Fibroblast of villous mesenchyme (primary cell): ENCODE data around the gene MUC20. TPM values are rescaled to one million over a fixed set of nuclear protein-coding genes. Genes with fewer than 3 reads are reported as not detected.
"Not testable (repeated sequence)": the region's sequence is repeated elsewhere in the genome, so short reads cannot be mapped to it uniquely, and the experiment has no call there.

Experiments
- DNase-seq: peaks from one replicate; pipeline ENCODE4 v3.0.0-alpha.2; 2010; ENCODE audit warnings: low read depth
- H3K4me3 ChIP-seq: 2 replicates; pipeline ENCODE4 v1.5.1; 2011; ENCODE audit warnings: low read depth, mild to moderate bottlenecking, low read length
- total RNA-seq: library from RNA; depleted of rRNA; stranded (reverse); fragments of >200 nt; gene quantifications from 2 replicates; pipeline ENCODE4 v1.2.3, GENCODE V29; 2012

MUC20 gene
- total RNA-seq: 0.32 and 0.43 TPM in 2 replicates

- H3K4me3 ChIP-seq, DNase-seq: not testable (repeated sequence)
Observed at GRCh38 chr3:195720831-195721506, at the start of gene MUC20. Gene MUC20, plus strand, starts transcription at chr3:195720978. Its CDS starts 30 bp downstream, at chr3:195721008.

- H3K4me3 ChIP-seq, DNase-seq: not testable (repeated sequence)
Observed at GRCh38 chr3:195671283-195671682, 49.5 kb upstream of the MUC20 start.

GRCh38 chr3:195673711-195674110, 47.1 kb upstream of the MUC20 start:
- H3K4me3 ChIP-seq, DNase-seq: not testable (repeated sequence)

- not testable (repeated sequence) for H3K4me3 ChIP-seq
- peak; percentile 36 for DNase-seq
Observed at GRCh38 chr3:195678391-195679015, 42.3 kb upstream of the MUC20 start.

GRCh38 chr3:195680690-195681089, 40.1 kb upstream of the MUC20 start:
- not testable (repeated sequence) for DNase-seq, H3K4me3 ChIP-seq

- DNase-seq, H3K4me3 ChIP-seq: not testable (repeated sequence)
Observed at GRCh38 chr3:195681458-195682103, 39.2 kb upstream of the MUC20 start.

- not testable (repeated sequence) for DNase-seq, H3K4me3 ChIP-seq
Observed at GRCh38 chr3:195682104-195682742, 38.6 kb upstream of the MUC20 start.

GRCh38 chr3:195683722-195684526, 36.9 kb upstream of the MUC20 start:
- not testable (repeated sequence) for DNase-seq, H3K4me3 ChIP-seq

- DNase-seq, H3K4me3 ChIP-seq: not testable (repeated sequence)
Observed at GRCh38 chr3:195684527-195685257, 36.1 kb upstream of the MUC20 start.

- not testable (repeated sequence) for DNase-seq, H3K4me3 ChIP-seq
Observed at GRCh38 chr3:195686537-195687208, 34.1 kb upstream of the MUC20 start.

- not testable (repeated sequence) for H3K4me3 ChIP-seq, DNase-seq
Observed at GRCh38 chr3:195687209-195687760, 33.5 kb upstream of the MUC20 start.

GRCh38 chr3:195688471-195689183, 32.2 kb upstream of the MUC20 start:
- peak; percentile 29 for DNase-seq
- H3K4me3 ChIP-seq: not testable (repeated sequence)

GRCh38 chr3:195689184-195690070, 31.4 kb upstream of the MUC20 start:
- not testable (repeated sequence) for H3K4me3 ChIP-seq, DNase-seq
